HL-60 (cell line): Measurements from ENCODE around the gene COX4I1.

Experiments used
- CTCF ChIP-seq: IDR thresholded peaks from one replicate; pipeline ENCODE4 v1.5.1; 2011; ENCODE audit warnings: low read length, control low read depth, inconsistent platforms; ENCODE audit not compliant: insufficient read depth
- GABPA ChIP-seq: IDR thresholded peaks from 2 replicates; pipeline ENCODE4 v1.6.1; 2012; ENCODE audit warnings: low read depth
- POLR2AphosphoS5 ChIP-seq: IDR thresholded peaks from 2 replicates; pipeline ENCODE4 v1.6.1; 2012; ENCODE audit warnings: low read depth
- SPI1 ChIP-seq: IDR thresholded peaks from 2 replicates; pipeline ENCODE4 v1.6.1; 2012; ENCODE audit warnings: low read depth, mild to moderate bottlenecking, borderline replicate concordance

GRCh38 chr16:85836706-85837582 lies 37.4 kb downstream of the COX4I1 start:
- TF ChIP-seq CTCF (no peak), SPI1 (no peak), POLR2AphosphoS5 (no peak), GABPA (no peak)
